Endothelial cell (in vitro differentiated cells): ENCODE data around the gene TOR1B. TPM values are rescaled to one million over a fixed set of nuclear protein-coding genes. Genes with fewer than 3 reads are reported as not detected.

Experiments used
- DNase-seq: peaks from one replicate; pipeline ENCODE4 v3.0.0; 2021; ENCODE audit warnings: low spot score
- H3K27ac Mint-ChIP-seq: one replicate; pipeline ENCODE4 v1.8.0; 2021; ENCODE audit warnings: mixed read lengths, inconsistent platforms; ENCODE audit not compliant: unreplicated experiment
- H3K27me3 Mint-ChIP-seq: one replicate; pipeline ENCODE4 v1.8.0; 2021; ENCODE audit warnings: mild to moderate bottlenecking, moderate library complexity, mixed read lengths, inconsistent platforms; ENCODE audit not compliant: unreplicated experiment
- H3K36me3 Mint-ChIP-seq: one replicate; pipeline ENCODE4 v1.8.0; 2021; ENCODE audit warnings: mild to moderate bottlenecking, low read depth, mixed read lengths, inconsistent platforms; ENCODE audit not compliant: unreplicated experiment
- H3K4me1 Mint-ChIP-seq: one replicate; pipeline ENCODE4 v1.8.0; 2021; ENCODE audit warnings: mild to moderate bottlenecking, mixed read lengths, inconsistent platforms; ENCODE audit not compliant: unreplicated experiment
- H3K4me3 Mint-ChIP-seq: one replicate; pipeline ENCODE4 v1.8.0; 2021; ENCODE audit warnings: mild to moderate bottlenecking, mixed read lengths, inconsistent platforms; ENCODE audit not compliant: unreplicated experiment
- H3K9me3 Mint-ChIP-seq: one replicate; pipeline ENCODE4 v1.8.0; 2021; ENCODE audit warnings: mixed read lengths, inconsistent platforms; ENCODE audit not compliant: unreplicated experiment
- CTCF ChIP-seq: fragments of 200-600 bp; sonication (generic); IDR thresholded peaks from one replicate; pipeline ENCODE4 v1.5.0; 2021; ENCODE audit warnings: antibody characterized with exemption; ENCODE audit not compliant: unreplicated experiment
- total RNA-seq: library from RNA; stranded (reverse); fragmentation: NEBNext Ultra II Directional; extraction: Animal tissue kit (Norgen Biotek cat#: 25700); gene quantifications from one replicate; pipeline ENCODE4 v1.2.1, GENCODE V29; 2021; ENCODE audit not compliant: unreplicated experiment

TOR1B gene
- total RNA-seq, 1 donor from 2014 or later: 22.8 TPM

DNA sequence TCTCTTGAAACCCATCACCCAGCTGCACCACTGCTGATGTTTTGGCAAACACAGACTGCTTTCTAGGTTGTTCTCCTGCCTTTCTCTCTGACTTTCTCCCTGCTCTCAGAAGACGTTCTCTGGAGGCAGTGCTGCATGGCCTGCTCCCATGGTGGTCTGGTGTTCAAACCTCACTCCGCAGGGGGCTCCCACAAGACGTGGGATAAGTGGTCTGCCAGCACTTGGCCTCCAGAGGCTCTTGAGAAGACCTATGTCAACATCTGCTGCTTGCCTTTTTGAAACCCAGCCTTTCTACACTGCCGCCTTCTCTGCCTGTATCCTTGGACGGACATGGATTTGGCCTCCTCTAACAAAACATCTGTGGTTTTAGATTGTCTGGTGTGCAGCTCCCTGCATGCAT, 48.8 kb downstream of the TOR1B start:
- Mint-ChIP-seq H3K4me3 (no peak overlapping the region), H3K4me1 (peaks cover 9% of the 10 kb centered on the region), H3K36me3 (peaks cover 27% of the 10 kb centered on the region), H3K9me3 (no peaks in the 10 kb centered on the region), H3K27me3 (peaks cover 2% of the 10 kb centered on the region), H3K27ac (no peak overlapping the region)
- no peak for DNase-seq
- no peak for TF ChIP-seq CTCF

DNA sequence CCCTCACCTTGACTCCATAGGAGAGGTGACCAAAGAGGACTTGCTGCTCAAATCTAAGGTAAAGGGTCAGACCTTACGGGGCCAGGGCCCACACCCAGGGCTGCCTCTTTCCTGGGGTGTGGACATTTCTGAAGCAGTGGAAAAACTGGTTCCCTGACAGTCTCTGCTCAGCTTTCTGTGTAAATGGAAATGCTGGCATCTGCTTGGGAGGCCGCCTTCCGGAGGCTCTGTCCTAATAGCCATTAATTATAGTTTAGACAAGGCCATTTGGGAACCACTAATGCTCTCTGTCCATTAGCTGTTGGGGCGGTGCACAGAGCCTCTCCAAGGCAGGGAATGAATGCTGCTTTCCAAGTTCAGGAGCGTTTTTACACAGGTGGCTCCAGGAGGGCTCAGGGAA, 49.6 kb downstream of the TOR1B start:
- Mint-ChIP-seq H3K4me1 (peaks cover 9% of the 10 kb centered on the region), H3K9me3 (no peaks in the 10 kb centered on the region), H3K4me3 (no peak overlapping the region), H3K27me3 (peaks cover 2% of the 10 kb centered on the region), H3K27ac (no peak overlapping the region), H3K36me3 (peaks cover 27% of the 10 kb centered on the region)
- no peak for TF ChIP-seq CTCF
- no peak for DNase-seq

DNA sequence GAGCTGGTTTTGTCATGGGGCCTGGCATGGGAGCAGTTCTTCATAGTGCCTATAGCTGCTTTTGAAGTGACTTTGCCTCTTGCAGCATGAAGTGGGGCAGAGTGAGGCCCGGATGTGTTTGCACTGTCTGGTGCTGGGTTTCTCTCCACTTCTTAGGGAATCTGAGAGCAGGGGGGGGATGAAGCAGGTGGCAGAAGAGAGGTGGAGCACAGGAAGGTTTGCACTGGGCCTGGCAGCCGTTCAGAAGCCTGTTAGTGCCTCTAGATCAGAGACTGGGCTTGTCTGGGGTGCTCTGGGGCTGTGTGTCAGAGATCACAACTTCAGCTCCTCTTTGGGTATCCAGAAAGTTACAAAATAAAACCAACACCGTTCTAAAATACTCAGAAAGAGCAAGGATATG, 50.6 kb downstream of the TOR1B start:
- Mint-ChIP-seq H3K4me3 (no peak overlapping the region), H3K36me3 (peaks cover 29% of the 10 kb centered on the region), H3K9me3 (no peaks in the 10 kb centered on the region), H3K27ac (no peak overlapping the region), H3K27me3 (peaks cover 2% of the 10 kb centered on the region), H3K4me1 (peaks cover 4% of the 10 kb centered on the region)
- DNase-seq: no peak
- TF ChIP-seq CTCF: no peak

DNA sequence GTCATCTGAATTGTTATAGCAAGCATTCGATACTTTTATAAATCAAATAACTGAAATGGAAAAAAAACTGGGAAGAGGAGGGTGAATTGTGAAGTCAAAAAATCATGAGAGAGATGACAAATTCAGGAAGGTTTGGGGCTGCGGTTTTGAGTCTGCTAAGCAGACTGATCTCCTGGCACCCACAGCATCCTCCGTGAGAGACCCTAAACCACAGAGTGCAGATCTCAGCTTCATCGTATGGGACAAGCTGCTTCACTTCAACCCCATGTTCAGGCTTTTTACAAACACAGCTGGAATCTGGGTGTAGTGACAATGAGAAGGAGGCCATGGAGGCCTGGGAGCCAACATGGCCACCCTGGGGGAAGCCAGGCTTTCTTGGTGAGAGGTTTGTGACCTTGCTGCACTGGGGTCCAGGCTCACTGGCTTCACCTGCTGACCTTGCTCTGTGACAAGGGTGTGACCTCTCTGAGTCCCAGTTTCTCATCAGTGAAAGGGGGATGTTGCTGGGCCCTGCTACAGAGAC, 51.7 kb downstream of the TOR1B start:
- Mint-ChIP-seq H3K27ac (no peak overlapping the region), H3K9me3 (no peaks in the 10 kb centered on the region), H3K4me3 (no peak overlapping the region), H3K4me1 (peaks cover 4% of the 10 kb centered on the region), H3K27me3 (peaks cover 2% of the 10 kb centered on the region), H3K36me3 (peaks cover 30% of the 10 kb centered on the region)
- DNase-seq: no peak
- TF ChIP-seq CTCF: no peak

- TF ChIP-seq CTCF: no peak
- no peak for DNase-seq
- Mint-ChIP-seq H3K9me3 (no peaks in the 10 kb centered on the region), H3K27me3 (peaks cover 2% of the 10 kb centered on the region), H3K4me3 (no peak overlapping the region), H3K27ac (no peak overlapping the region), H3K36me3 (peaks cover 29% of the 10 kb centered on the region), H3K4me1 (no peaks in the 10 kb centered on the region)
These were observed 54.2 kb downstream of the TOR1B start for GRCh38 chr9:129857207-129857606.
